Body of pancreas (tissue), 4 donors: ENCODE measurements around the gene IFI30. TPM values are rescaled to one million over a fixed set of nuclear protein-coding genes. Genes with fewer than 3 reads are reported as not detected.

Experiments
- ATAC-seq: fragments of 150-250 bp; one replicate; pipeline ENCODE4 v1.9.1; 2016
- DNase-seq, 4 donors: peaks; one replicate each; pipeline ENCODE4 v3.0.0-alpha.2; 2019
- H3K27ac ChIP-seq, 4 donors: fragments of 200-600 bp; sonication (generic); 1 replicate in 3 of 4; 2 replicates in 1 of 4; pipeline versions ENCODE4 v1.5.1 to v1.6.1; 2016 to 2019; ENCODE audit warnings: mild to moderate bottlenecking in 1 of 4, mixed read lengths in 1 of 4, moderate library complexity in 1 of 4
- H3K27me3 ChIP-seq, 2 donors: fragments of 200-600 bp; sonication (generic); one replicate each; pipeline ENCODE4 v1.6.0; 2016; ENCODE audit warnings: mild to moderate bottlenecking in 1 of 2
- H3K36me3 ChIP-seq, 2 donors: fragments of 200-600 bp; sonication (generic); replicated peaks in 1 of 2; 2 replicates each; pipeline ENCODE4 v1.5.1; 2016; ENCODE audit warnings: low read depth in 2 of 2; ENCODE audit not compliant: insufficient read depth in 1 of 2
- H3K4me1 ChIP-seq: fragments of 200-600 bp; sonication (generic); one replicate; pipeline ENCODE4 v1.6.0; 2016
- H3K4me3 ChIP-seq, 2 donors: fragments of 200-600 bp; sonication (generic); 1 replicate in 1 of 2; 2 replicates in 1 of 2; pipeline ENCODE4 v1.5.1; 2016 to 2019
- H3K9me3 ChIP-seq, 3 donors: fragments of 200-600 bp; sonication (generic); 1 replicate in 2 of 3; 2 replicates in 1 of 3; pipeline ENCODE4 v1.5.1; 2016
- CTCF ChIP-seq, 7 experiments: fragments of 450-650 bp in 4 of 7; fragments of 200-600 bp in 3 of 7; sonication (generic) in 3 of 7; IDR thresholded peaks; one replicate each; pipeline ENCODE4 v1.5.1; 2016 to 2019; ENCODE audit warnings: antibody characterized with exemption in 7 of 7
- POLR2A ChIP-seq, 3 donors: fragments of 450-650 bp; IDR thresholded peaks; one replicate each; pipeline ENCODE4 v1.6.1; 2016; ENCODE audit warnings: antibody characterized with exemption in 3 of 3, mild to moderate bottlenecking in 2 of 3
- WGBS, 2 donors: methylation state at CpG; one replicate each; pipeline ENCODE4 v1.1.5; 2017; 5-methylcytosine and 5-hydroxymethylcytosine counted together
- intact Hi-C: fragments of 100-400 bp; cut with DNase I; formaldehyde crosslinking; loops from one replicate; pipeline ENCODE4 v1.15.1; 2023
- total RNA-seq, 2 donors: library from RNA; depleted of rRNA; stranded (reverse); fragments of >200 nt; gene quantifications; one replicate each; pipeline ENCODE4 v1.1.0, GENCODE V29; 2016

Gene IFI30
- total RNA-seq, 2 donors from 2014 or later = 30.3 to 32.9 TPM

DNA sequence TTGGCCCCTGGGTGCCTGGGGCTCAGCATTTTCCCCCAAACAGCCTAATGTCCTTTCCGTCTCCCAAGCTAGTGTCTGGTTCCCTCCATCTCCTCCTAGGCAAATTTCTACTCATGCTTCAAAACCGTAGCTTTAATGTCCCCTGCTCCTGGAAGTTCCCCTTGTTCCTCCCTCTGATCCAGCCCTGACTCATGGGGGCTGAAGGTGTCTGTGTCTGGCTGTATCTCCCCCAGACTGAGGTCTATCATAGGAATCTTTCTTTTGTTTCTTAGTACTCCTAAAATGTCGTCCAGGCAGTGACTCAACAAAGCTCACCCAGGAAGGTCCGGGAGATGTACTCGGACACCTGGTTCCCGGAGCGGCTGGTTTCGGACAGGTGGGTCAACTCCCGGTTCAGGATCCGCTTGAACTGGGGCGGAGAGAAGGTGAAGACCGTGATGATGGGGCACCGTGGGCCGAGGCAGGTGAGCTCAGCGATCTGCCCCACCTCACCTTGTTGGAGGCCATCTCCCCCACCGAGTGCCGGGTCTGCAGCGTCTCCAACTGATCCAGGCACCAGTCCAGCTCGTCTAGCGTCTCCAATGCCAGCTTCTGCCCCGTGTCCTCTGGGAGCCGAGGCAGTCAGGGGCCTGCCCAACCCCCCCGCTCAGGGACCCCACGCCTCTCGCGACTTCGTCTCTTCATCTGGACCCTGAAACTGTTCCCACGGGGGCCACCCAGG, 46.5 kb downstream of the IFI30 start:
- Histone ChIP-seq H3K36me3 (no peaks in the 10 kb centered on the region), H3K9me3 (no peaks in the 10 kb centered on the region), H3K4me1 (peaks cover 13% of the 10 kb centered on the region), H3K27ac (no peak overlapping the region), H3K4me3 (no peak overlapping the region), H3K27me3 (peaks cover 0 to 3% of the 10 kb centered on the region in 2 donors)
- ATAC-seq = no peak
- no peak for DNase-seq
- 57% methylated on average over 25 to 27 of the region's 28 CpGs for WGBS, 2 donors
- intact Hi-C loops = no loop called here
- TF ChIP-seq POLR2A (IDR thresholded peaks at IDR 0.05) (no peak), CTCF (IDR thresholded peaks at IDR 0.05) (no peak)

DNA sequence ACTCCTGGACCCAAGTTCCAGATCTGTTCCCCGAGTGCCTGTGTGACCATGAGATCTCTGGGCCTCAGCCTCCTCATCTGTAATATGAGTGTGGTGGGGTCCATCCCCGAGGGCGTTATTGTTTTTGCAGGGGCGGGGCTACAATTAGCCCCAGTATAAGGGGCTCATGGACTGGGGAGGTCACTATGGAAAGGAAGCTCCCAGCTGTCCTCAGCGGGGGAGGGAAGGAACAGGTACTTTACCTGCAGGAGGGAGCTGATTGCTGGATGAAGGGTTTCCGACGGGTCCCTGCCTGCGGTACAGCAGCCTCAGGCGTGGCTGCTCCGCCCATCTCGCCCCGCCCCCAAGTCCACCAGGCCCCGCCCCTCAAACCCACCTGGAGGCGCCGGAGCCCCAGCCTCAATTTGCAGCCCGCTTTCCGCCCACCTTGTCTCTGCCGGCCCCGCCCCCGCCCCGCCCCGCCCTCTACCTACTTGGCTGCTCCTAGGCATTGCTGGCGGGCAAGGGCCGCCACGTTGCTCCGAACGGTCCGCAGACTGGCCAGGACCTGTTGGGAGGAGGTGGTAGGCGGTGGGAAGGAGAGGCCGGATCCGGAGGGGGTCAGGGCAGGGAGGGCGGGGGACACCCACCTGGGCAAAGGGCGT, 47.1 kb downstream of the IFI30 start:
- intact Hi-C loops = no loop called here
- H3K36me3 ChIP-seq = no peaks in the 10 kb centered on the region
- DNase-seq (peak in 1 of 4 donors; percentile 46), ATAC-seq (no peak)
- no peak overlapping the region for H3K27ac ChIP-seq
- no peak overlapping the region for H3K4me3 ChIP-seq
- no peaks in the 10 kb centered on the region for H3K9me3 ChIP-seq
- WGBS, 2 donors = 7% methylated on average over 5 to 30 of the region's 33 CpGs
- peaks cover 0 to 10% of the 10 kb centered on the region in 2 donors for H3K27me3 ChIP-seq
- H3K4me1 ChIP-seq = peaks cover 20% of the 10 kb centered on the region
- no peak for TF ChIP-seq CTCF (IDR thresholded peaks at IDR 0.05)
- TF ChIP-seq POLR2A (IDR thresholded peaks at IDR 0.05) = no peak

GRCh38 chr19:18221815-18222725, 48.5 kb downstream of the IFI30 start:
- no peaks in the 10 kb centered on the region for H3K36me3 ChIP-seq
- peaks cover 26% of the 10 kb centered on the region for H3K4me1 ChIP-seq
- 77 to 81% methylated on average over 23 to 25 of the region's 25 CpGs for WGBS, 2 donors
- H3K27me3 ChIP-seq = peaks cover 0 to 13% of the 10 kb centered on the region in 2 donors
- DNase-seq = no peak
- no peaks in the 10 kb centered on the region for H3K9me3 ChIP-seq
- TF ChIP-seq POLR2A (IDR thresholded peaks at IDR 0.05) (no peak), CTCF (IDR thresholded peaks at IDR 0.05) (no peak)
- no peak overlapping the region for H3K4me3 ChIP-seq
- ATAC-seq = no peak
- intact Hi-C loops = no loop called here
- no peak overlapping the region for H3K27ac ChIP-seq

DNA sequence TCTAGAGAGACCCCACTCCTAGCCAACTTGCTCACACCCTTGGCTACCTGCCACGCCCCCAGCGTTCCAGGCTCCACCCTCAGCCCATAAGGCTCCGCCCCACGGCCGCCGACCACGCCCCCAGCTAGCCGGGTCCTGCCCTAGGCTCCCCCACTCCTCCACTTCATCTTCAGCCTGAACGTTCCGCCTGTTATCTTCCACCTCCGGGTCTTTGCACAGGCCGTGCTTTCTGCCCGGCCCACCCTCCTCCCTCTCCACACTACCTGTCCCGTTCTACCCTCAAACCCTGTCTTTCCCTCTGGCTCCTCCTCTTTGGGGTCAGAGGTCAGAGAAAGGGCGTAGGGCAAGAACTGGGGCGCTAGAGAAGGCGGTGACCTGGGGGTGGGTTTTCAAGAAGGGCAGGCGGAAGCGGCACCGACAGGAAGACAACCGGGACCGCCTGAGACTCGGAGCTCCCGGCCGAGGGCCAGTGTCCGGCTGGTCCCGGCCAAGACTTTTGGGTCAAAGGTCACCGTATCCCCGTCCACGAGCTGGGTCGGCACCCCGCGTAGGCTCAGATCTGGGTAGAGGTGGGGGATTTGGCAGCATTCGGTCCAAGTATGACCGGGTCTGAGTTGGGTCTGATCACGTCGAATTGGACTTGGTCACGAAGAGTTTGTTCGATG, 50.4 kb downstream of the IFI30 start:
- no peak for ATAC-seq

More for the DNA sequence above, 50.4 kb downstream of the IFI30 start:
- Histone ChIP-seq H3K9me3 (no peaks in the 10 kb centered on the region), H3K27ac (no peak overlapping the region), H3K36me3 (no peaks in the 10 kb centered on the region), H3K27me3 (peaks cover 0 to 13% of the 10 kb centered on the region in 2 donors), H3K4me1 (peaks cover 26% of the 10 kb centered on the region), H3K4me3 (no peak overlapping the region)
- DNase-seq = peak in 3 of 4 donors; percentile 19 to 31 (median 30)
- WGBS, 2 donors = 7 to 15% methylated on average over 20 to 39 of the region's 39 CpGs
- intact Hi-C loops = no loop called here
- TF ChIP-seq CTCF (IDR thresholded peaks at IDR 0.05) = no peak
- TF ChIP-seq POLR2A (IDR thresholded peaks at IDR 0.05) = no peak
